Measurements from ENCODE around the gene VSNL1.

DNA sequence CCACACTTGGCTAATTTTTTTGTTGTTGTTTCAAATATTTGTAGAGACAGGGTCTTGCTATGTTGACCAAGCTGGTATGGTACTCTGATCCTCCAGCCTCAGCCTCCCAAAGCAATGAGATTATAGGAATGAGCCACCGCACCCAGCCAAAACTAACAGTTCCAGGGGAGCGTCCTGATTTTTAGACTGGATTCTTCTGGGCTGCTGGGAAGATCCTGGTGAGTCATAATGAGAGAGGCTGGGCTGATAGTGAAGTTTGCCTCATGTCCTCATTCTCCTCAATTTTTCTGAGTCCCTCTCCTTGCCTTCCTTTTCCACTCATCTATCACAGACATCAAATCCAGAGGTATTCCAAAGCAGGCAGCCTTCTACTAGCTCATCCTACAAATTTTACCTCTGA is 81.3 kb downstream of the VSNL1 start:
- TF ChIP-seq, protein P1, sequence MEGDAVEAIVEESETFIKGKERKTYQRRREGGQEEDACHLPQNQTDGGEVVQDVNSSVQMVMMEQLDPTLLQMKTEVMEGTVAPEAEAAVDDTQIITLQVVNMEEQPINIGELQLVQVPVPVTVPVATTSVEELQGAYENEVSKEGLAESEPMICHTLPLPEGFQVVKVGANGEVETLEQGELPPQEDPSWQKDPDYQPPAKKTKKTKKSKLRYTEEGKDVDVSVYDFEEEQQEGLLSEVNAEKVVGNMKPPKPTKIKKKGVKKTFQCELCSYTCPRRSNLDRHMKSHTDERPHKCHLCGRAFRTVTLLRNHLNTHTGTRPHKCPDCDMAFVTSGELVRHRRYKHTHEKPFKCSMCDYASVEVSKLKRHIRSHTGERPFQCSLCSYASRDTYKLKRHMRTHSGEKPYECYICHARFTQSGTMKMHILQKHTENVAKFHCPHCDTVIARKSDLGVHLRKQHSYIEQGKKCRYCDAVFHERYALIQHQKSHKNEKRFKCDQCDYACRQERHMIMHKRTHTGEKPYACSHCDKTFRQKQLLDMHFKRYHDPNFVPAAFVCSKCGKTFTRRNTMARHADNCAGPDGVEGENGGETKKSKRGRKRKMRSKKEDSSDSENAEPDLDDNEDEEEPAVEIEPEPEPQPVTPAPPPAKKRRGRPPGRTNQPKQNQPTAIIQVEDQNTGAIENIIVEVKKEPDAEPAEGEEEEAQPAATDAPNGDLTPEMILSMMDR (IDR thresholded peaks at IDR 0.05) = no peak
- TF ChIP-seq POLR2A (IDR thresholded peaks at IDR 0.05) = no peak
